ENCODE measurements around the gene XRCC3. TPM values are rescaled to one million over a fixed set of nuclear protein-coding genes. Genes with fewer than 3 reads are reported as not detected.

XRCC3 gene
- total and polyA plus RNA-seq, 2 experiments from 2014 or later: 20.4 to 72.9 TPM

GRCh38 chr14:103651585-103651984 lies 63.7 kb downstream of the XRCC3 start:
- Histone ChIP-seq H3K4me3 (no peak overlapping the region), H3K36me3 (ENCODE audit: insufficient read depth) (peaks cover 27% of the 10 kb centered on the region), H3F3A (replicated peaks; ENCODE audit: low read depth) (peaks cover 15% of the 10 kb centered on the region; the same call in 1 of the 2 replicates), H3K27me3 (ENCODE audit: insufficient read depth) (no peaks in the 10 kb centered on the region), H2AFZ (no peak overlapping the region), H3K27ac (ENCODE audit: low read depth) (no peak overlapping the region), H4K20me1 (replicated peaks; ENCODE audit: insufficient read depth) (peaks cover 60% of the 10 kb centered on the region), H3K79me2 (replicated peaks; ENCODE audit: insufficient read depth) (peaks cover 99% of the 10 kb centered on the region), H3K9me2 (ENCODE audit: insufficient read depth) (no peaks in the 10 kb centered on the region), H3K4me2 (no peak overlapping the region), H3K4me1 (ENCODE audit: insufficient read depth) (no peaks in the 10 kb centered on the region)
- no peak for DNase-seq (ENCODE audit: low spot score)
- peaks cover 24% of the 10 kb centered on the region for H3K36me3 Mint-ChIP-seq (ENCODE audit: low read depth)
- no peaks in the 10 kb centered on the region for H3K27me3 Mint-ChIP-seq (ENCODE audit: insufficient read depth, low read depth, poor library complexity)
- peaks cover 3% of the 10 kb centered on the region; the same call in 1 of the 3 replicates for H3K4me1 Mint-ChIP-seq
- TF ChIP-seq NANOG (IDR thresholded peaks at IDR 0.05; ENCODE audit: borderline replicate concordance): no peak
- TF ChIP-seq CTCF (conservative IDR thresholded peaks at IDR 0.05; ENCODE audit: low read depth in 2 of 2): peak in 1 of 2 experiments; percentile 25; a peak in 2 of 4 replicates
- no peaks in the 10 kb centered on the region for H3K9me3 Mint-ChIP-seq
- no peak overlapping the region for H3K4me3 Mint-ChIP-seq
- no peak overlapping the region for H3K27ac Mint-ChIP-seq
- peak; percentile 71 for ATAC-seq

GRCh38 chr14:103650213-103650612 lies 65.0 kb downstream of the XRCC3 start:
- peaks cover 61% of the 10 kb centered on the region for H4K20me1 ChIP-seq (replicated peaks; ENCODE audit: insufficient read depth)
- Mint-ChIP-seq H3K27ac (no peak overlapping the region), H3K4me3 (no peak overlapping the region)

GRCh38 chr14:103649001-103649400 lies 66.2 kb downstream of the XRCC3 start:
- no peaks in the 10 kb centered on the region for H3K9me2 ChIP-seq (ENCODE audit: insufficient read depth)
- H3K36me3 ChIP-seq (ENCODE audit: insufficient read depth): peaks cover 2% of the 10 kb centered on the region; the same call in 1 of the 2 replicates
- peaks cover 55% of the 10 kb centered on the region for H4K20me1 ChIP-seq (replicated peaks; ENCODE audit: insufficient read depth)
- peaks cover 100% of the 10 kb centered on the region for H3K79me2 ChIP-seq (replicated peaks; ENCODE audit: insufficient read depth)
- Mint-ChIP-seq H3K4me3 (no peak overlapping the region), H3K4me1 (peaks cover 3% of the 10 kb centered on the region; the same call in 1 of the 3 replicates), H3K36me3 (ENCODE audit: low read depth) (peaks cover 3% of the 10 kb centered on the region; the same call in 2 of the 3 replicates), H3K27me3 (ENCODE audit: insufficient read depth, low read depth, poor library complexity) (no peaks in the 10 kb centered on the region), H3K9me3 (no peaks in the 10 kb centered on the region), H3K27ac (no peak overlapping the region)
- H3K4me3 ChIP-seq: no peak overlapping the region
- no peak overlapping the region for H2AFZ ChIP-seq
- 0 out of 2 replicates have a peak, but pooled peaks cover 11% of the 10 kb centered on the region for H3F3A ChIP-seq (replicated peaks; ENCODE audit: low read depth)
- H3K27me3 ChIP-seq (ENCODE audit: insufficient read depth): no peaks in the 10 kb centered on the region
- no peak for ATAC-seq
- no peak overlapping the region for H3K4me2 ChIP-seq
- DNase-seq (ENCODE audit: low spot score): no peak
- no peak overlapping the region for H3K27ac ChIP-seq (ENCODE audit: low read depth)
- no peaks in the 10 kb centered on the region for H3K4me1 ChIP-seq (ENCODE audit: insufficient read depth)
- TF ChIP-seq JUNB (IDR thresholded peaks at IDR 0.05; ENCODE audit: unreplicated experiment) (no peak), POLR2AphosphoS5 (IDR thresholded peaks at IDR 0.05; ENCODE audit: low read depth) (no peak), STAT1 (IDR thresholded peaks at IDR 0.05; ENCODE audit: unreplicated experiment) (no peak), ZNF462 (CRISPR knock-in tag; IDR thresholded peaks at IDR 0.05) (no peak)

More at GRCh38 chr14:103650213-103650612, 65.0 kb downstream of the XRCC3 start:
- ATAC-seq: no peak
- Histone ChIP-seq H3K27me3 (ENCODE audit: insufficient read depth) (no peaks in the 10 kb centered on the region), H2AFZ (no peak overlapping the region), H3K4me3 (no peak overlapping the region), H3K4me2 (no peak overlapping the region), H3F3A (replicated peaks; ENCODE audit: low read depth) (peaks cover 15% of the 10 kb centered on the region; the same call in 1 of the 2 replicates), H3K79me2 (replicated peaks; ENCODE audit: insufficient read depth) (peaks cover 99% of the 10 kb centered on the region), H3K9me2 (ENCODE audit: insufficient read depth) (no peaks in the 10 kb centered on the region), H3K27ac (ENCODE audit: low read depth) (no peak overlapping the region), H3K36me3 (ENCODE audit: insufficient read depth) (peaks cover 13% of the 10 kb centered on the region), H3K4me1 (ENCODE audit: insufficient read depth) (no peaks in the 10 kb centered on the region)
- Mint-ChIP-seq H3K9me3 (no peaks in the 10 kb centered on the region), H3K36me3 (ENCODE audit: low read depth) (peaks cover 12% of the 10 kb centered on the region), H3K4me1 (peaks cover 3% of the 10 kb centered on the region; the same call in 1 of the 3 replicates), H3K27me3 (ENCODE audit: insufficient read depth, low read depth, poor library complexity) (no peaks in the 10 kb centered on the region)
- TF ChIP-seq ZNF114 (CRISPR knock-in tag; IDR thresholded peaks at IDR 0.05) (no peak), STAT1 (IDR thresholded peaks at IDR 0.05; ENCODE audit: unreplicated experiment) (no peak), POLR2AphosphoS5 (IDR thresholded peaks at IDR 0.05; ENCODE audit: low read depth) (no peak), EZH2 (IDR thresholded peaks at IDR 0.05; ENCODE audit: low read depth, unreplicated experiment) (no peak)
- DNase-seq (ENCODE audit: low spot score): no peak

Data from GM23338 (cell line).